ENCODE measurements around the gene FAM171A1. TPM values are rescaled to one million over a fixed set of nuclear protein-coding genes. Genes with fewer than 3 reads are reported as not detected.

Gene FAM171A1
- total and polyA plus RNA-seq, 8 donors: 12.4 to 34.1 (median 21.4) TPM

DNA sequence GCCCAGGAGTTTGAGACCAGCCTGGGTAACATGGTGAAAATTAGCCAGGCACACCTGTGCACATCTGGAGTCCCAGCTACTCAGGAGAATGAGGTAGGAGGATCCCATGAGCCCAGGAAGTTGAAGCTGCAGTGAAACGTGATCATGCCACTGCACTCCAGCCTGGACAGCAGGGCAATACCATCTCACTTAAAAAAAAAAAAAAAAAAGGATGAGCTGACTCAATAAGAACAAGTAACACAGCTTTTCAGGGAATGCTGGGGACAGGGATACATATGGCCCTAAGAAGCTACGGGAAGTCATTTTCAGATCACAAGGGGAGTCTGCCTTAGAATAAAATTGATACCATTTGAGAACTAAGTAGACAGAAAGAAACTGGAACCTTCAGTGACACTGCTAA, 41.7 kb downstream of the FAM171A1 start:
- H3K36me3 ChIP-seq: no peaks in the 10 kb centered on the region
- TF ChIP-seq, protein P1, sequence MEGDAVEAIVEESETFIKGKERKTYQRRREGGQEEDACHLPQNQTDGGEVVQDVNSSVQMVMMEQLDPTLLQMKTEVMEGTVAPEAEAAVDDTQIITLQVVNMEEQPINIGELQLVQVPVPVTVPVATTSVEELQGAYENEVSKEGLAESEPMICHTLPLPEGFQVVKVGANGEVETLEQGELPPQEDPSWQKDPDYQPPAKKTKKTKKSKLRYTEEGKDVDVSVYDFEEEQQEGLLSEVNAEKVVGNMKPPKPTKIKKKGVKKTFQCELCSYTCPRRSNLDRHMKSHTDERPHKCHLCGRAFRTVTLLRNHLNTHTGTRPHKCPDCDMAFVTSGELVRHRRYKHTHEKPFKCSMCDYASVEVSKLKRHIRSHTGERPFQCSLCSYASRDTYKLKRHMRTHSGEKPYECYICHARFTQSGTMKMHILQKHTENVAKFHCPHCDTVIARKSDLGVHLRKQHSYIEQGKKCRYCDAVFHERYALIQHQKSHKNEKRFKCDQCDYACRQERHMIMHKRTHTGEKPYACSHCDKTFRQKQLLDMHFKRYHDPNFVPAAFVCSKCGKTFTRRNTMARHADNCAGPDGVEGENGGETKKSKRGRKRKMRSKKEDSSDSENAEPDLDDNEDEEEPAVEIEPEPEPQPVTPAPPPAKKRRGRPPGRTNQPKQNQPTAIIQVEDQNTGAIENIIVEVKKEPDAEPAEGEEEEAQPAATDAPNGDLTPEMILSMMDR (IDR thresholded peaks at IDR 0.05): no peak
- no peak for FAIRE-seq
- H3K27me3 ChIP-seq: no peaks in the 10 kb centered on the region
- WGBS, 2 donors: 79 to 85% methylated on average over 2 of the region's 2 CpGs
- no peak overlapping the region for H3K4me3 ChIP-seq
- H3K4me1 ChIP-seq: peaks cover 0 to 2% (median 0%) of the 10 kb centered on the region in 3 donors
- no peaks in the 10 kb centered on the region for H3K9me3 ChIP-seq
- H3K27ac ChIP-seq: no peak overlapping the region
- intact Hi-C loops (cut with DNase I): no loop called here
- ATAC-seq: no peak
- DNase-seq: no peak

DNA sequence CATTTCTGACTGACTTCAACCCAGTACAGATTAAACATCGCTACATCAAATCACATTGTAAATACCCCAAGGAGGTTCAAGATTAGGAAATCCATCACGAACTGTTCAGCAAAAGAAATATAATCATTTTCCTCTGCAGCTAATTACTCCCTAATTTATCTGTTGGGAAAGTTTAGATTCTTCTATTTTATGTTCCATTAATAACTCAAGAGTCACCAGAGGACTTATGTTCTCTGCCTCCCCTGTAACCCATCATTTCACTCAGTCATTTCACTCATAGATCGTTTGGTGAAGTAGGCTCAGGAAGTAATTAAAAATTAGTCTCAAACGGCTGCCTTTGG, 45.2 kb downstream of the FAM171A1 start:
- ATAC-seq: no peak
- Histone ChIP-seq H3K4me3 (no peak overlapping the region), H3K27ac (no peak overlapping the region), H3K27me3 (no peaks in the 10 kb centered on the region), H3K9me3 (no peaks in the 10 kb centered on the region), H3K36me3 (no peaks in the 10 kb centered on the region), H3K4me1 (peaks cover 14 to 18% (median 17%) of the 10 kb centered on the region in 3 donors)
- TF ChIP-seq, protein P1 (IDR thresholded peaks at IDR 0.05): no peak
- DNase-seq: no peak
- no peak for FAIRE-seq
- intact Hi-C loops (cut with DNase I): no loop called here
- 73 to 75% methylated on average over 4 of the region's 4 CpGs for WGBS, 2 donors

DNA sequence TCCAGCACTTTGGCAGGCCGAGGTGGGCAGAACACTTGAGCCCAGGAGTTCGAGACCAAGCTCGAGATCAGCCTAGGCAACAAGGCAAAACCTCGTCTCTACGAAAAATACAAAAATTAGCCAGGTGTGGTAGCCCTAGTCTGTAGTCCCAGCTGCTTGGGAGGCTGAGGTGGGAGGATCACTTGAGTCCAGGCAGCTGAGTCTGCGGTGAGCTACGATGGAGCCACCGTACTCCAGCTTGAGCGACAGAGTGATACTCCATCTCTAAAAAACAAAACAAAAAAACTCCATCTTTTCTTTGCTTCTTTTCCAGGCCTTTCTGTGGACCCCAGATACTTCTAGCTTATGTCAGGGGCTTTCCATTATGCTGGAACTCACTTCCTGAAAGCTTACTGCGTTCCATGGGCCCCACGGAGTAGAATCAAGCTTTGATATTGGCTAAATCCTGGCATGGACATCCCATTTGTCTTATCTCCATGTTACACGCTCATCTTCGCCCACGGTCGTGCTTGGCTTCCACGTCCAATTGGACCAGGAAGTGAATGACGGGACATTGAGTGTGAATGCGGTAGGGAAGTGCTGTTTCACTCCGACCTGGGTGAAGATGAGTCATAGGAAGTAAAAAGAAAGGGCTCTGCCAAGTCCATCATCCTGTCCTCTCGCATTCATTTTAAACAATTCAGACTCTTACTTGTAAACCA, 45.7 kb downstream of the FAM171A1 start:
- FAIRE-seq: no peak
- TF ChIP-seq, protein P1 (IDR thresholded peaks at IDR 0.05): no peak
- no peak overlapping the region for H3K4me3 ChIP-seq
- intact Hi-C loops (cut with DNase I): no loop called here
- H3K27ac ChIP-seq: no peak overlapping the region
- H3K4me1 ChIP-seq: peaks cover 20 to 23% (median 22%) of the 10 kb centered on the region in 3 donors
- WGBS, 2 donors: 88 to 89% methylated on average over 20 of the region's 20 CpGs
- no peak for DNase-seq
- H3K27me3 ChIP-seq: no peaks in the 10 kb centered on the region
- no peaks in the 10 kb centered on the region for H3K36me3 ChIP-seq
- no peak for ATAC-seq
- H3K9me3 ChIP-seq: no peaks in the 10 kb centered on the region

DNA sequence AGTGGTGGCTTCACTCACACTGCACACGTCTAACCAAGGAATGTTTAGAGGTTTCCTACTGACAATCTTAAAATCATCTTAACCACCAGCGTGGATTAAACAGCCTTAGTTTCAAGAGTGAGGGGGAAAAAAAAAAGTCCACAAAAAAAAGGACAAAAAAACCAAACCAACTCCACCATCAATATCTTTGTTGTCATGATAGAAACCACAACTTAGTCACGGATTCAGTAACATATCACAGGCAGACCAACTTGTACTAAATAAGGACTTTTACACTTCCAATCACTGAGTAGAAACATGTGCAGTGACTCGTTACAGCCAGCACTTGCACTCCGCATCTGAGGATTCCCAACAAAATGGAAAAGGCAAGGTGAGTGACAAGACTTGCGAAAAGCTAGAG, 46.5 kb downstream of the FAM171A1 start:
- no peak for ATAC-seq
- intact Hi-C loops (cut with DNase I): no loop called here
- Histone ChIP-seq H3K27me3 (no peaks in the 10 kb centered on the region), H3K4me3 (no peak overlapping the region), H3K27ac (no peak overlapping the region), H3K4me1 (peaks cover 20 to 23% (median 22%) of the 10 kb centered on the region in 3 donors), H3K36me3 (no peaks in the 10 kb centered on the region), H3K9me3 (no peaks in the 10 kb centered on the region)
- TF ChIP-seq, protein P1 (IDR thresholded peaks at IDR 0.05): no peak
- WGBS, 2 donors: 85 to 89% methylated on average over 6 of the region's 6 CpGs
- no peak for FAIRE-seq
- no peak for DNase-seq

DNA sequence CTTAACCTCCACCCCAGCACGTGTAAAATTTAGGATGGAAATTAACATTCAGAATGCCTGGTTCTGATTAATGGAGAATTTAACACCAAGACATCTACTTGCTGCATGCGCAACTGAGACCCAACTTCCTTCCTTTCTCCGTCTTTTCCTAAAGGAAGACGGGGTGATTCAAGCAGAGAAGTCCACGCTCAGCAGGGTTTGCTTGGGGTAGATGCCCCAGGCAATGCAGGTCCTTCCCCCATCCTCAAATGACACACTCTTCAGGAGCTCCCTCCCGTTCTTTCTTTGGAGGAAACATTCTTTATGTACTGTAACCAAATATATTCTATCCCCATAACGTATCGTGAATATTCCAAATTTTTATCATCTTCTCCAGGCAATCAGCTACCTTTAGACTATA, 47.0 kb downstream of the FAM171A1 start:
- no peak for ATAC-seq
- H3K9me3 ChIP-seq: no peaks in the 10 kb centered on the region
- H3K27ac ChIP-seq: no peak overlapping the region
- DNase-seq: no peak
- no peaks in the 10 kb centered on the region for H3K27me3 ChIP-seq
- peaks cover 20 to 23% (median 22%) of the 10 kb centered on the region in 3 donors for H3K4me1 ChIP-seq
- TF ChIP-seq, protein P1 (IDR thresholded peaks at IDR 0.05): no peak
- H3K36me3 ChIP-seq: no peaks in the 10 kb centered on the region
- H3K4me3 ChIP-seq: no peak overlapping the region
- 91 to 93% methylated on average over 8 of the region's 8 CpGs for WGBS, 2 donors
- intact Hi-C loops (cut with DNase I): no loop called here
- no peak for FAIRE-seq

All from pancreas (tissue), 10 donors.